T-cell (primary cell): ENCODE results near the gene MSRB2. TPM values are rescaled to one million over a fixed set of nuclear protein-coding genes. Genes with fewer than 3 reads are reported as not detected.

ENCODE experiments used
- ATAC-seq, 4 experiments: fragments of 200-7000 bp in 3 of 4; fragments of 150-1000 bp in 1 of 4; cut with Tn5 transposase; replicated peaks in 1 of 4; 1 replicate in 3 of 4; 2 replicates in 1 of 4; pipeline ENCODE4 v1.10.0; 2021; ENCODE audit warnings: moderate library complexity in 3 of 4, mild to moderate bottlenecking in 2 of 4, moderate number of reproducible peaks in 1 of 4
- CTCF ChIA-PET, 2 donors: fragments of 300-600 bp; sonication (Branson Sonifier 250); formaldehyde crosslinking; loops; one replicate each; lab custom pipeline; 2022; ENCODE audit warnings: antibody characterized with exemption in 2 of 2; lab: Charles Lee
- POLR2A ChIA-PET, 2 donors: fragments of 300-600 bp; sonication (Branson Sonifier 250); formaldehyde crosslinking; loops; one replicate each; lab custom pipeline; 2022; ENCODE audit warnings: antibody characterized with exemption in 2 of 2; lab: Charles Lee
- DNase-seq, 35 experiments: peaks; one replicate each; pipeline versions ENCODE4 v3.0.0 to v3.0.0-alpha.2; 2013 to 2023
- H3K27ac ChIP-seq: one replicate; pipeline ENCODE4 v1.5.1; 2013; ENCODE audit warnings: low read length
- H3K27me3 ChIP-seq, 2 experiments: replicated peaks in 1 of 2; 1 replicate in 1 of 2; 2 replicates in 1 of 2; pipeline versions ENCODE4 v1.6.1 to v1.7.0; 2013; ENCODE audit warnings: low read length in 1 of 2, mixed read lengths in 1 of 2; ENCODE audit not compliant: control insufficient read depth in 2 of 2, insufficient read depth in 2 of 2; ENCODE audit errors: extremely low read depth in 1 of 2
- H3K36me3 ChIP-seq, 2 donors: 1 replicate in 1 of 2; 2 replicates in 1 of 2; pipeline versions ENCODE4 v1.6.1 to v1.7.0; 2013; ENCODE audit warnings: low read length in 1 of 2; ENCODE audit not compliant: control insufficient read depth in 2 of 2, insufficient read depth in 1 of 2; ENCODE audit errors: extremely low read depth in 1 of 2
- H3K4me1 ChIP-seq, 2 experiments: 1 replicate in 1 of 2; 2 replicates in 1 of 2; pipeline versions ENCODE4 v1.6.1 to v1.7.0; 2013; ENCODE audit warnings: low read length in 2 of 2, mixed read lengths in 1 of 2; ENCODE audit not compliant: insufficient read depth in 2 of 2, control insufficient read depth in 1 of 2; ENCODE audit errors: extremely low read depth in 1 of 2
- H3K4me3 ChIP-seq, 2 donors: 1 replicate in 1 of 2; 2 replicates in 1 of 2; pipeline versions ENCODE4 v1.5.1 to v1.7.0; 2013; ENCODE audit warnings: mild to moderate bottlenecking in 2 of 2, low read length in 1 of 2, moderate library complexity in 1 of 2; ENCODE audit not compliant: control insufficient read depth in 1 of 2; ENCODE audit errors: extremely low read depth in 1 of 2
- H3K9me3 ChIP-seq: 2 replicates; pipeline ENCODE4 v1.7.0; 2013
- H3K27ac Mint-ChIP-seq, 2 donors: one replicate each; pipeline ENCODE4 v1.8.0; 2020 to 2021; ENCODE audit warnings: mild to moderate bottlenecking in 2 of 2, mixed read lengths in 2 of 2
- H3K27me3 Mint-ChIP-seq, 2 donors: one replicate each; pipeline ENCODE4 v1.8.0; 2021 to 2022; ENCODE audit warnings: mixed read lengths in 2 of 2
- H3K36me3 Mint-ChIP-seq: one replicate; pipeline ENCODE4 v1.8.0; 2021; ENCODE audit warnings: mixed read lengths
- H3K4me1 Mint-ChIP-seq, 3 donors: one replicate each; pipeline ENCODE4 v1.8.0; 2020 to 2022; ENCODE audit warnings: mixed read lengths in 3 of 3, mild to moderate bottlenecking in 1 of 3
- H3K4me3 Mint-ChIP-seq, 3 donors: one replicate each; pipeline ENCODE4 v1.8.0; 2020 to 2022; ENCODE audit warnings: mild to moderate bottlenecking in 3 of 3, mixed read lengths in 3 of 3, moderate library complexity in 3 of 3
- H3K9me3 Mint-ChIP-seq, 3 donors: one replicate each; pipeline ENCODE4 v1.8.0; 2020 to 2022; ENCODE audit warnings: mixed read lengths in 3 of 3
- WGBS: methylation state at CpG from one replicate; pipeline ENCODE4 v1.1.5; 2013; ENCODE audit warnings: missing lambda C conversion rate; ENCODE audit not compliant: insufficient coverage; 5-methylcytosine and 5-hydroxymethylcytosine counted together
- total RNA-seq, 35 experiments: library from RNA in 6 of 35; stranded (reverse) in 6 of 35; fragments of 120-200 nt in 1 of 35; gene quantifications; one replicate each; pipeline versions ENCODE4 v1.2.1 to v1.2.4 and lab custom pipeline; 2013 to 2026

MSRB2 gene
- total RNA-seq, 5 donors from 2014 or later (not counting 1 experiment from before 2014, with no cell fraction given), result 3.3 to 4.6 (median 3.7) TPM

DNA sequence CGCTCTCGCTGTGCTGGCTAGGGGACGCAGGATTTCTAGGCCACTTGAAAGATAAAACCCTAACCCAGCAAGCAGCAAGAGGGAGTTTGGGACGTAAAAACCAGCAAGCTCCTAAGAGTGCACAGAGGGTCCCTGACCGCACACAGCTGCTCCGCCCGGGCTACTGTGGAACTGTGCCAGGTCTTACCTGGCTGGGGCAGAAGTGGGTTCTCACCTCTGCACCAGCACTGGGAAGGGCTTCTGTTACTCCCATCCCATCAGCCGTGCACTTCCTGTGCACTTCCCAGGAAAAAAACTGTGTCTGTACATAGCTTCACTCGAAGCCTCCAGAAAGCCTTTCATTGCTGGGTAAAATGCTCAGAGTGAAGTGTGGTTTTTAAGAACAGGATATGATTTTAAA lies 50.9 kb downstream of the MSRB2 start:
- Histone ChIP-seq H3K4me1 (no peaks in the 10 kb centered on the region), H3K27me3 (peaks cover 0 to 18% of the 10 kb centered on the region in 2 experiments), H3K27ac (no peak overlapping the region), H3K9me3 (no peaks in the 10 kb centered on the region), H3K36me3 (no peaks in the 10 kb centered on the region), H3K4me3 (no peak overlapping the region)
- no peaks in the 10 kb centered on the region for H3K36me3 Mint-ChIP-seq
- ChIA-PET POLR2A (no interaction called here), CTCF (no interaction called here)
- H3K4me1 Mint-ChIP-seq, result no peaks in the 10 kb centered on the region
- DNase-seq (no peak), ATAC-seq (no peak)
- WGBS, result 91% methylated on average over 7 of the region's 9 CpGs
- H3K4me3 Mint-ChIP-seq, result no peak overlapping the region
- H3K9me3 Mint-ChIP-seq, result no peaks in the 10 kb centered on the region
- no peak overlapping the region for H3K27ac Mint-ChIP-seq
- H3K27me3 Mint-ChIP-seq, result peaks cover 15 to 17% of the 10 kb centered on the region in 2 donors

DNA sequence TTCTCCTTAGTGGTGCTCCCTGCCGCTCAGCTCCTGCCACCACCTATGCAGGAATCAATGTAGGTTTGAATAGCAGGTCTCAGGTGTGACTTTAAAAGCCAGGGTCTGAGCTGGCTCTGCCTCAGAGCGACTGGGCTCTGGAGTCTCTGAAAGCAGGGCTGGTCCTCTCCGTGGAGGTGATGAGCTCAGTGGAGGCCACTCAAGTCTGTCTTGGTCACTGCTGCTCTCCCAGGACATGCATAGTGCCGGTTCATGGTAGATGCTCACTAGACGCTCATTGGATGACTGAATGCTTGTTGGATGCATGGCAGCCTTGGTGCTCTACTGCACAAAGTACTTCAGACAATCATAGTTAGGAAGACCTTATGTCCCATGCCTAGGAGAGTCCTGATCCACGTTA lies 51.7 kb downstream of the MSRB2 start:
- H3K9me3 Mint-ChIP-seq, result no peaks in the 10 kb centered on the region
- H3K27me3 Mint-ChIP-seq, result peaks cover 17 to 19% of the 10 kb centered on the region in 2 donors
- CTCF ChIA-PET, result no interaction called here

DNA sequence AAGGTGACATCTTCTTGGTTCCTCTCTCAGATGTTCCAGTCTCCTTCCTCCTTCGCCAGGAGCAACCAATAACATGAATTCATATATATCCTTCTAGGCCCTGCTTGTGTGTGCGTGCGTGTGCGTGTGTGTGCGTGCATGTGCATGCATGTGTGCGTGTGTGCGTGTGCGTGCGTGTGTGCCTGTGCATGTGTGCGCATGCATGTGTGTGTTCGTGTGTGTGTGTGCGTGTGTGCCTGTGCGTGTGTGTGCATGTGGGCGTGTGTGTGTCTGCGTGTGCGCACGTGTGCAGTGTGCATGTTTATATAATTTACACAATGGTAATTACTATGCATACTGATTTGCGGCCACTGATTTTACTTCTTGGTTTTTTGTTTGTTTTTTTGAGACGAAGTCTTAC lies 52.8 kb downstream of the MSRB2 start:
- H3K36me3 Mint-ChIP-seq, result no peaks in the 10 kb centered on the region
- H3K36me3 ChIP-seq, result no peaks in the 10 kb centered on the region
- ATAC-seq (no peak), DNase-seq (no peak)
- no peak overlapping the region for H3K4me3 ChIP-seq
- no peak overlapping the region for H3K27ac ChIP-seq
- no peaks in the 10 kb centered on the region for H3K9me3 ChIP-seq
- ChIA-PET POLR2A (no interaction called here), CTCF (no interaction called here)
- no peak overlapping the region for H3K27ac Mint-ChIP-seq
- 95% methylated on average over 8 of the region's 19 CpGs for WGBS
- H3K4me1 Mint-ChIP-seq, result no peaks in the 10 kb centered on the region
- peaks cover 15 to 19% of the 10 kb centered on the region in 2 donors for H3K27me3 Mint-ChIP-seq
- no peak overlapping the region for H3K4me3 Mint-ChIP-seq
- no peaks in the 10 kb centered on the region for H3K9me3 Mint-ChIP-seq
- H3K4me1 ChIP-seq, result no peaks in the 10 kb centered on the region
- peaks cover 0 to 18% of the 10 kb centered on the region in 2 experiments for H3K27me3 ChIP-seq

More for the DNA sequence above, 51.7 kb downstream of the MSRB2 start:
- 75% methylated on average over 3 of the region's 6 CpGs for WGBS
- Histone ChIP-seq H3K4me3 (no peak overlapping the region), H3K27ac (no peak overlapping the region), H3K27me3 (peaks cover 0 to 18% of the 10 kb centered on the region in 2 experiments), H3K9me3 (no peaks in the 10 kb centered on the region), H3K4me1 (no peaks in the 10 kb centered on the region), H3K36me3 (no peaks in the 10 kb centered on the region)
- H3K4me3 Mint-ChIP-seq, result no peak overlapping the region
- ATAC-seq (no peak), DNase-seq (no peak)
- POLR2A ChIA-PET, result no interaction called here
- no peak overlapping the region for H3K27ac Mint-ChIP-seq
- H3K4me1 Mint-ChIP-seq, result no peaks in the 10 kb centered on the region
- H3K36me3 Mint-ChIP-seq, result no peaks in the 10 kb centered on the region

DNA sequence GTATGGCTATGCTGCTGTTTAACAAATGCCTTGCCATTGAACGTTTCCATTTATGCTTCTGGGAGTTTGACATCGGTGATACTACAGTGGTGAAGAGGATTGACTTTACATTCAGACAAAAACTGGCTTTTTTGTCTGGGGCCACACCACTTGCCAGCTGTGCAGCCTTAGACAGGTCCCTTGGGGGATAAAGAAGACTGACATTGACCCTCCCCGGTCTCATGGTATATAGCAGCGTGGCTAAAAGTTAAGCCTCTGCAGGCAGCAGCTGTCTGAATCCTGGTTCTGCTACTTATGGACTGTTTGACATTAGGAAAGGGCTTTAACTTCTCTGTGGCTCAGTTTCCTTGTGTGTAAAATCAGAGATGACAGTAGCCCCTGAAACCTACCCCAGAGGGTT lies 54.7 kb downstream of the MSRB2 start:
- Mint-ChIP-seq H3K27ac (no peak overlapping the region), H3K4me3 (no peak overlapping the region), H3K27me3 (peaks cover 15 to 24% of the 10 kb centered on the region in 2 donors), H3K36me3 (no peaks in the 10 kb centered on the region), H3K9me3 (no peaks in the 10 kb centered on the region), H3K4me1 (no peaks in the 10 kb centered on the region)
- no peak for DNase-seq
- CTCF ChIA-PET, result interaction anchor here in 1 of 2 donors (0.5 kb wide), 1 partner anchor 1206 kb away, joined by 3 read pairs; no protein-coding TSS in a partner anchor
- ATAC-seq, result no peak
- WGBS, result 67% methylated on average over 2 of the region's 4 CpGs
- POLR2A ChIA-PET, result no interaction called here
- Histone ChIP-seq H3K27ac (no peak overlapping the region), H3K27me3 (peaks cover 0 to 22% of the 10 kb centered on the region in 2 experiments), H3K4me1 (no peaks in the 10 kb centered on the region), H3K36me3 (no peaks in the 10 kb centered on the region), H3K9me3 (no peaks in the 10 kb centered on the region), H3K4me3 (no peak overlapping the region)

- H3K36me3 Mint-ChIP-seq, result no peaks in the 10 kb centered on the region
- WGBS, result 85% methylated on average over 12 of the region's 12 CpGs
- Histone ChIP-seq H3K4me1 (no peaks in the 10 kb centered on the region), H3K27me3 (peaks cover 0 to 22% of the 10 kb centered on the region in 2 experiments), H3K9me3 (no peaks in the 10 kb centered on the region), H3K4me3 (no peak overlapping the region), H3K27ac (no peak overlapping the region), H3K36me3 (no peaks in the 10 kb centered on the region)
- ChIA-PET POLR2A (no interaction called here), CTCF (interaction anchor here in 1 of 2 donors (0.5 kb wide), 1 partner anchor 1206 kb away, joined by 3 read pairs; no protein-coding TSS in a partner anchor)
- H3K4me1 Mint-ChIP-seq, result no peaks in the 10 kb centered on the region
- H3K9me3 Mint-ChIP-seq, result no peaks in the 10 kb centered on the region
- DNase-seq, result no peak
- ATAC-seq, result no peak
- peaks cover 15 to 26% of the 10 kb centered on the region in 2 donors for H3K27me3 Mint-ChIP-seq
- H3K27ac Mint-ChIP-seq, result no peak overlapping the region
- no peak overlapping the region for H3K4me3 Mint-ChIP-seq
Observed at GRCh38 chr10:23150610-23151009, 55.2 kb downstream of the MSRB2 start.

DNA sequence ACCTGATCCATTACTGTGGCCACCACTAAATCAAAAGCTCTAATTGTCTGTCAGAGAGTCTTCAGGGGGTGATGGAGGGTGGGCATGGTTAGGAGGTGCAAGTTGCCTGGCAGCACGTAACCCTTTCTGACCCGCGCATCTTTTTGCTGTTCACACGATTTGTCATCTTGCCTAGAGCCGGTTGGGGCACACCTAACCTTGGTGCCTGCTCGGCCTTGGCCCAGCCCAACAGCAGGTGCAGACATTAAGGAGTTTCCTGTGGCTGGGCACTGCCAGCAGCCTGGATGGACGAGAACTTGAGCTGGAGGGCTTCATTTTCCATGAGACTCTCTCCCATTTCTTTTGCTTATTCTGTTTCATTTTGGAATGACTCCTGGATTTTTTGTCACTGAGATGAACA lies 55.7 kb downstream of the MSRB2 start:
- Histone ChIP-seq H3K4me1 (no peaks in the 10 kb centered on the region), H3K27ac (no peak overlapping the region), H3K4me3 (no peak overlapping the region), H3K9me3 (no peaks in the 10 kb centered on the region), H3K36me3 (no peaks in the 10 kb centered on the region), H3K27me3 (peaks cover 0 to 22% of the 10 kb centered on the region in 2 experiments)
- whole genome bisulfite sequencing, result 78% methylated on average over 7 of the region's 7 CpGs
- Mint-ChIP-seq H3K4me3 (no peak overlapping the region), H3K9me3 (no peaks in the 10 kb centered on the region), H3K27me3 (peaks cover 19 to 30% of the 10 kb centered on the region in 2 donors), H3K4me1 (no peaks in the 10 kb centered on the region), H3K36me3 (no peaks in the 10 kb centered on the region), H3K27ac (no peak overlapping the region)
- CTCF ChIA-PET, result no interaction called here
- DNase-seq, result no peak
- no peak for ATAC-seq
- POLR2A ChIA-PET, result no interaction called here

GRCh38 chr10:23155169-23155568 lies 59.8 kb downstream of the MSRB2 start:
- WGBS, result 75% methylated on average over 2 of the region's 7 CpGs
- Histone ChIP-seq H3K27ac (no peak overlapping the region), H3K4me3 (no peak overlapping the region), H3K9me3 (no peaks in the 10 kb centered on the region), H3K36me3 (no peaks in the 10 kb centered on the region), H3K27me3 (peaks cover 0 to 26% of the 10 kb centered on the region in 2 experiments), H3K4me1 (no peaks in the 10 kb centered on the region)
- no peak for ATAC-seq
- peaks cover 44 to 46% of the 10 kb centered on the region in 2 donors for H3K27me3 Mint-ChIP-seq
- H3K9me3 Mint-ChIP-seq, result no peaks in the 10 kb centered on the region
- ChIA-PET POLR2A (no interaction called here), CTCF (no interaction called here)
- DNase-seq, result no peak
- H3K27ac Mint-ChIP-seq, result no peak overlapping the region
- no peak overlapping the region for H3K4me3 Mint-ChIP-seq
- H3K36me3 Mint-ChIP-seq, result no peaks in the 10 kb centered on the region
- H3K4me1 Mint-ChIP-seq, result peaks cover 0 to 7% (median 4%) of the 10 kb centered on the region in 3 donors
